Measurements from ENCODE around the gene PRKCD.

The PRKCD gene

GRCh38 chr3:53131096-53131495 lies 29.9 kb upstream of the PRKCD start:
- no peaks in the 10 kb centered on the region for H3K27me3 Mint-ChIP-seq
- H3K4me3 Mint-ChIP-seq: peak overlapping the region; percentile 91
- peaks cover 29% of the 10 kb centered on the region for H3K4me1 Mint-ChIP-seq (ENCODE audit: low read depth)
- peak overlapping the region; percentile 93 for H3K27ac Mint-ChIP-seq
- no peaks in the 10 kb centered on the region for H3K9me3 Mint-ChIP-seq
- peaks cover 21% of the 10 kb centered on the region for H3K36me3 Mint-ChIP-seq (ENCODE audit: low read depth)

GRCh38 chr3:53132347-53132746 lies 28.7 kb upstream of the PRKCD start:
- H3K9me3 Mint-ChIP-seq: no peaks in the 10 kb centered on the region
- H3K36me3 Mint-ChIP-seq (ENCODE audit: low read depth): peaks cover 11% of the 10 kb centered on the region
- H3K27me3 Mint-ChIP-seq: no peaks in the 10 kb centered on the region
- H3K4me3 Mint-ChIP-seq: no peak overlapping the region
- no peak overlapping the region for H3K27ac Mint-ChIP-seq
- H3K4me1 Mint-ChIP-seq (ENCODE audit: low read depth): peaks cover 29% of the 10 kb centered on the region

GRCh38 chr3:53134631-53135232 lies 26.3 kb upstream of the PRKCD start:
- H3K9me3 Mint-ChIP-seq: no peaks in the 10 kb centered on the region
- no peaks in the 10 kb centered on the region for H3K27me3 Mint-ChIP-seq
- no peak overlapping the region for H3K27ac Mint-ChIP-seq
- peaks cover 13% of the 10 kb centered on the region for H3K4me1 Mint-ChIP-seq (ENCODE audit: low read depth)
- peaks cover 2% of the 10 kb centered on the region for H3K36me3 Mint-ChIP-seq (ENCODE audit: low read depth)
- no peak overlapping the region for H3K4me3 Mint-ChIP-seq

GRCh38 chr3:53137221-53137620 lies 23.8 kb upstream of the PRKCD start:
- Mint-ChIP-seq H3K9me3 (no peaks in the 10 kb centered on the region), H3K27me3 (no peaks in the 10 kb centered on the region), H3K4me3 (no peak overlapping the region), H3K27ac (no peak overlapping the region), H3K36me3 (ENCODE audit: low read depth) (no peaks in the 10 kb centered on the region), H3K4me1 (ENCODE audit: low read depth) (no peaks in the 10 kb centered on the region)

GRCh38 chr3:53137835-53138446 lies 23.1 kb upstream of the PRKCD start:
- H3K4me3 Mint-ChIP-seq: no peak overlapping the region

GRCh38 chr3:53139906-53140846 lies 20.8 kb upstream of the PRKCD start:
- Mint-ChIP-seq H3K27ac (no peak overlapping the region), H3K9me3 (no peaks in the 10 kb centered on the region), H3K4me1 (ENCODE audit: low read depth) (no peaks in the 10 kb centered on the region), H3K4me3 (no peak overlapping the region), H3K27me3 (no peaks in the 10 kb centered on the region), H3K36me3 (ENCODE audit: low read depth) (no peaks in the 10 kb centered on the region)

More at GRCh38 chr3:53137835-53138446, 23.1 kb upstream of the PRKCD start:
- Mint-ChIP-seq H3K36me3 (ENCODE audit: low read depth) (no peaks in the 10 kb centered on the region), H3K4me1 (ENCODE audit: low read depth) (no peaks in the 10 kb centered on the region), H3K27me3 (no peaks in the 10 kb centered on the region), H3K27ac (no peak overlapping the region), H3K9me3 (no peaks in the 10 kb centered on the region)

GRCh38 chr3:53140847-53141845 lies 19.9 kb upstream of the PRKCD start:
- H3K36me3 Mint-ChIP-seq (ENCODE audit: low read depth): no peaks in the 10 kb centered on the region

GRCh38 chr3:53142986-53143385 lies 18.0 kb upstream of the PRKCD start:
- no peak overlapping the region for H3K27ac Mint-ChIP-seq
- no peaks in the 10 kb centered on the region for H3K36me3 Mint-ChIP-seq (ENCODE audit: low read depth)
- H3K27me3 Mint-ChIP-seq: no peaks in the 10 kb centered on the region
- no peaks in the 10 kb centered on the region for H3K4me1 Mint-ChIP-seq (ENCODE audit: low read depth)
- no peaks in the 10 kb centered on the region for H3K9me3 Mint-ChIP-seq
- H3K4me3 Mint-ChIP-seq: no peak overlapping the region

More at GRCh38 chr3:53140847-53141845, 19.9 kb upstream of the PRKCD start:
- Mint-ChIP-seq H3K27me3 (no peaks in the 10 kb centered on the region), H3K4me3 (no peak overlapping the region), H3K9me3 (no peaks in the 10 kb centered on the region), H3K4me1 (ENCODE audit: low read depth) (no peaks in the 10 kb centered on the region), H3K27ac (no peak overlapping the region)

GRCh38 chr3:53144446-53144845 lies 16.6 kb upstream of the PRKCD start:
- Mint-ChIP-seq H3K9me3 (no peaks in the 10 kb centered on the region), H3K4me1 (ENCODE audit: low read depth) (no peaks in the 10 kb centered on the region), H3K36me3 (ENCODE audit: low read depth) (no peaks in the 10 kb centered on the region), H3K27ac (no peak overlapping the region), H3K4me3 (no peak overlapping the region), H3K27me3 (no peaks in the 10 kb centered on the region)

- Mint-ChIP-seq H3K27me3 (no peaks in the 10 kb centered on the region), H3K4me1 (ENCODE audit: low read depth) (no peaks in the 10 kb centered on the region), H3K4me3 (no peak overlapping the region), H3K36me3 (ENCODE audit: low read depth) (no peaks in the 10 kb centered on the region), H3K9me3 (no peaks in the 10 kb centered on the region), H3K27ac (no peak overlapping the region)
Measured at GRCh38 chr3:53144862-53145712, 15.9 kb upstream of the PRKCD start.

- H3K27ac Mint-ChIP-seq: no peak overlapping the region
Measured at GRCh38 chr3:53145713-53146080, 15.3 kb upstream of the PRKCD start.

GRCh38 chr3:53146319-53146891 lies 14.6 kb upstream of the PRKCD start:
- no peaks in the 10 kb centered on the region for H3K4me1 Mint-ChIP-seq (ENCODE audit: low read depth)
- H3K4me3 Mint-ChIP-seq: no peak overlapping the region
- H3K27me3 Mint-ChIP-seq: no peaks in the 10 kb centered on the region
- H3K27ac Mint-ChIP-seq: no peak overlapping the region
- H3K36me3 Mint-ChIP-seq (ENCODE audit: low read depth): no peaks in the 10 kb centered on the region
- no peaks in the 10 kb centered on the region for H3K9me3 Mint-ChIP-seq

More at GRCh38 chr3:53145713-53146080, 15.3 kb upstream of the PRKCD start:
- Mint-ChIP-seq H3K4me1 (ENCODE audit: low read depth) (no peaks in the 10 kb centered on the region), H3K4me3 (no peak overlapping the region), H3K36me3 (ENCODE audit: low read depth) (no peaks in the 10 kb centered on the region), H3K27me3 (no peaks in the 10 kb centered on the region), H3K9me3 (no peaks in the 10 kb centered on the region)

- Mint-ChIP-seq H3K9me3 (no peaks in the 10 kb centered on the region), H3K27ac (no peak overlapping the region), H3K36me3 (ENCODE audit: low read depth) (no peaks in the 10 kb centered on the region), H3K4me1 (ENCODE audit: low read depth) (no peaks in the 10 kb centered on the region), H3K4me3 (no peak overlapping the region), H3K27me3 (no peaks in the 10 kb centered on the region)
Measured at GRCh38 chr3:53147151-53147902, 13.7 kb upstream of the PRKCD start.
